ENCODE data around the gene FAHD1. TPM values are rescaled to one million over a fixed set of nuclear protein-coding genes. Genes with fewer than 3 reads are reported as not detected.

Gene FAHD1
- total RNA-seq, 3 donors from 2014 or later, result 27.2 to 35.4 (median 29.7) TPM

GRCh38 chr16:1787322-1788094 is 39.5 kb upstream of the FAHD1 start:
- intact Hi-C loops (cut with DNase I; ENCODE audit: low total_unique reads), result no loop called here
- Histone ChIP-seq H3K27ac (no peak overlapping the region), H3K4me1 (peaks cover 0 to 6% of the 10 kb centered on the region in 2 donors), H3K27me3 (no peaks in the 10 kb centered on the region), H3K4me3 (no peak overlapping the region), H3K9me3 (no peaks in the 10 kb centered on the region), H3K36me3 (no peaks in the 10 kb centered on the region)
- no peak for DNase-seq (ENCODE audit: low spot score in 2 of 2)
- TF ChIP-seq POLR2AphosphoS5 (IDR thresholded peaks at IDR 0.05) (no peak), CTCF (IDR thresholded peaks at IDR 0.05) (no peak), POLR2A (IDR thresholded peaks at IDR 0.05) (no peak)

DNA sequence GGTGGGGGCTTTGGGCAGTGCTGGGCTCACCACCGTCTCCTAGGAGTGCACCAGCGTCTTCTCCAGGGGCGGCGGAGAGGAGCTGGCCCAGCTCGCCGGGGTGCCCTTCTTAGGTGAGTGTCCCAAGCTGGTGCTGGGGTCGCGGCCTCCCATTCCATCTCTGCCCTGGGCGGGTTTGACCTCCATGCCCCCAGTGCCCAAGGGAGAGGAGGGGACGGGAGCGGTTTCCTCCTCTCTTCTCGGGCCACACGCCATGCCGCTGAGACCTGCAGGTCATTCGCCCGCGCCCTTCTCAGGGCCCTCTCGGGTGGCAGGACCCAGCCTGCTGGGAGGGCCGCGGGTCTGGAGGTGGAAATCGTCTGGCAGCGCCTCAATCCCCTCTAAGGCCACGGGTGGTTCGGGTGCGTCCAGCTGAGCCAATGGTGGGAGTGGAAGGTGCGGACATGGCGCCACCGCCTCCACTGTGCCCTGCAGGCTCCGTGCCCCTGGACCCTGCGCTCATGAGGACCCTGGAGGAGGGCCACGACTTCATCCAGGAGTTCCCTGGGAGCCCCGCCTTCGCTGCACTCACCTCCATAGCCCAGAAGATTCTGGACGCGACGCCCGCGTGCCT is 38.8 kb upstream of the FAHD1 start:
- Histone ChIP-seq H3K27me3 (no peaks in the 10 kb centered on the region), H3K4me3 (no peak overlapping the region), H3K9me3 (no peaks in the 10 kb centered on the region), H3K36me3 (no peaks in the 10 kb centered on the region), H3K4me1 (peaks cover 0 to 6% of the 10 kb centered on the region in 2 donors), H3K27ac (peak overlapping the region; percentile 22 to 63)
- TF ChIP-seq POLR2AphosphoS5 (IDR thresholded peaks at IDR 0.05) (no peak), CTCF (IDR thresholded peaks at IDR 0.05) (no peak), POLR2A (IDR thresholded peaks at IDR 0.05) (no peak)
- DNase-seq (ENCODE audit: low spot score in 2 of 2), result no peak
- intact Hi-C loops (cut with DNase I; ENCODE audit: low total_unique reads), result no loop called here

GRCh38 chr16:1788708-1789100 is 38.3 kb upstream of the FAHD1 start:
- Histone ChIP-seq H3K4me3 (no peak overlapping the region), H3K27me3 (no peaks in the 10 kb centered on the region), H3K36me3 (no peaks in the 10 kb centered on the region), H3K4me1 (peaks cover 0 to 6% of the 10 kb centered on the region in 2 donors), H3K9me3 (no peaks in the 10 kb centered on the region), H3K27ac (peak overlapping the region; percentile 22 to 63)
- no peak for TF ChIP-seq CTCF (IDR thresholded peaks at IDR 0.05)
- intact Hi-C loops (cut with DNase I; ENCODE audit: low total_unique reads), result no loop called here
- DNase-seq (ENCODE audit: low spot score in 2 of 2), result peak in 1 of 2 donors; percentile 83

GRCh38 chr16:1789643-1790045 is 37.4 kb upstream of the FAHD1 start:
- Histone ChIP-seq H3K9me3 (no peaks in the 10 kb centered on the region), H3K4me3 (no peak overlapping the region), H3K36me3 (no peaks in the 10 kb centered on the region), H3K27ac (peak overlapping the region in 1 of 2 donors; percentile 22), H3K27me3 (no peaks in the 10 kb centered on the region), H3K4me1 (peaks cover 0 to 10% of the 10 kb centered on the region in 2 donors)
- intact Hi-C loops (cut with DNase I; ENCODE audit: low total_unique reads), result no loop called here
- DNase-seq (ENCODE audit: low spot score in 2 of 2), result no peak
- TF ChIP-seq CTCF (IDR thresholded peaks at IDR 0.05), result no peak

GRCh38 chr16:1790261-1790610 is 36.8 kb upstream of the FAHD1 start:
- no peak for DNase-seq (ENCODE audit: low spot score in 2 of 2)
- H3K36me3 ChIP-seq, result no peaks in the 10 kb centered on the region

More at GRCh38 chr16:1790261-1790610, 36.8 kb upstream of the FAHD1 start:
- Histone ChIP-seq H3K27ac (no peak overlapping the region), H3K9me3 (no peaks in the 10 kb centered on the region), H3K4me1 (peaks cover 0 to 13% of the 10 kb centered on the region in 2 donors), H3K4me3 (no peak overlapping the region), H3K27me3 (no peaks in the 10 kb centered on the region)
- no peak for TF ChIP-seq POLR2AphosphoS5 (IDR thresholded peaks at IDR 0.05)
- no peak for TF ChIP-seq CTCF (IDR thresholded peaks at IDR 0.05)
- TF ChIP-seq POLR2A (IDR thresholded peaks at IDR 0.05), result no peak
- intact Hi-C loops (cut with DNase I; ENCODE audit: low total_unique reads), result no loop called here

Measured in breast epithelium (tissue), 4 donors.